GM19438 (cell line): Measurements from ENCODE around the gene MYRFL.
"Not testable (repeated sequence)": the region's sequence is repeated elsewhere in the genome, so short reads cannot be mapped to it uniquely, and the experiment has no call there.

Experiments used
- ATAC-seq: cut with Tn5 transposase; IDR thresholded peaks from one replicate; pipeline ENCODE4 v1.9.1; 2021; ENCODE audit warnings: low read depth; ENCODE audit not compliant: unreplicated experiment

MYRFL gene

GRCh38 chr12:69824966-69825560 is at the start of gene MYRFL:
Gene MYRFL (plus strand): TSS chr12:69825227. CDS start chr12:69825518, 291 bp downstream.
- ATAC-seq = no peak

GRCh38 chr12:69779928-69780327 is 45.1 kb upstream of the MYRFL start:
- ATAC-seq = no peak

DNA sequence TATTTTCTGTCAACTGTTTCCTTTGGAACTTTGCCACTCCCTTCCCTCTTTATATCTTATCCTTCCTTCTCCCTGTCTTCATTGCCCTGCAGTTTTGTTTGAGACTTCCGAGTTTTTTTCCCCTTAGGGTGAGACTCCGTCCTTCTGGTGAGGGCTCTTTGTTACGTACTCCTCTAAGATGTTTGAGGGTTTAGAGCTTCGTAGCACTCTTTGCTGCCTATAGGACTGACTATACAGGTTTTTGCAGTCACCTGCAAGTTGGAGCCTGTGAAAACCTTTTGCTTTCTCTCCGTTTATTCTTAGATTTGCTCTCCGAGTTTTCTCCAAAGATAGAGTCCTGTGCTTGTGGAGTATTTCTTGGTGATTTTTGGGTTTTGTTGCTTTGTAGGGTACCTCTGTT is 41.7 kb upstream of the MYRFL start:
- ATAC-seq = no peak

- no peak for ATAC-seq
Measured at GRCh38 chr12:69789351-69789750, 35.7 kb upstream of the MYRFL start.

GRCh38 chr12:69792533-69792932 is 32.5 kb upstream of the MYRFL start:
- ATAC-seq = no peak

DNA sequence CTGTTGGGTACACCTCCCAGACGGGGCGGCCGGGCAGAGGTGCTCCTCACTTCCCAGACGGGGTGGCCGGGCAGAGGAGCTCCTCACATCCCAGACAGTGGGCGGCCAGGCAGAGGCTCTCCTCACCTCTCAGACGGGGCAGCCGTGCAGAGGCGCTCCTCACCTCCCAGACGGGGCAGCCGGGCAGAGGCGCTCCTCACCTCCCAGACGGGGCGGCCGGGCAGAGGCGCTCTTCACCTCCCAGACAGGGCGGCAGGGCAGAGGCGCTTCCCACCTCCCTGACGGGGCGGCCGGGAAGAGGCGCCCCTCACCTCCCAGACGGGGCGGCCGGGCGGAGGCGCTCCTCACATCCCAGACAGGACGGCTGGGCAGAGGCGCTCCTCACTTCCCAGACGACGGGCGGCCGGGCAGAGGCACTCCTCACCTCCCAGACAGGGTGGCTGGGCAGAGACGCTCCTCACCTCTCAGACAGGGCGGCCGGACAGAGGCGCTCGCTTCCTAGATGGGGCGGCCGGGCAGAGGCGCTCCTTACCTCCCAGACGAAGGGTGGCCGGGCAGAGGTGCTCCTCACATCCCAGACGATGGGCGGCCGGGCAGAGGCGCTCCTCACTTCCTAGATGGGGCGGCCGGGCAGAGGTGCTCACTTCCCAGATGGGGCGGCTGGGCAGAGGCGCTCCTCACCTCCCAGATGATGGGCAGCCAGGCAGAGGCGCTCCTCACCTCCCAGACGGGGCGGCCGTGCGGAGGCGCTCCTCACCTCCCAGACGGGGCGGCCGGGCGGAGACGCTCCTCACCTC is 17.7 kb upstream of the MYRFL start:
- ATAC-seq = not testable (repeated sequence)

- ATAC-seq = no peak
Measured at GRCh38 chr12:69810870-69811498, 14.0 kb upstream of the MYRFL start.

DNA sequence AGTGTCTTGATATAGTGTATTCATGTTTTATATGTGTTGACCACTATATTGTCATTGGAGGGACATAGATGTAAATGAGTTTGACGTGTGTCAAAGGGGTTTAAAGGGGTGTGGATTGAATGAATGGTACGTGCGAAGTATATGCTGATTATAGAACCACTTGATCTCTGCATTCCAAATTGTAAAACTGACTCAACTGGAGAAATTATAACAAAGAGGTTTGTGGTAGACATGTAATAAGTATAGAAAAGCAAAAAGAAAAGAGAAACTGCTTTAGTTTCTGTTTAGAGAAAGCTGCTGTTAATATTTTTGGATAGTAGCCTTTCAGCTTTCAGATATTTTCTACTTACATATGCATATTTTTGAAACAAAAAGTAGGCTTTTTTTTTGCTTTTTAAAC is 8.9 kb upstream of the MYRFL start:
- ATAC-seq = no peak

- no peak for ATAC-seq
Measured at GRCh38 chr12:69821032-69821455, 4.0 kb upstream of the MYRFL start.

DNA sequence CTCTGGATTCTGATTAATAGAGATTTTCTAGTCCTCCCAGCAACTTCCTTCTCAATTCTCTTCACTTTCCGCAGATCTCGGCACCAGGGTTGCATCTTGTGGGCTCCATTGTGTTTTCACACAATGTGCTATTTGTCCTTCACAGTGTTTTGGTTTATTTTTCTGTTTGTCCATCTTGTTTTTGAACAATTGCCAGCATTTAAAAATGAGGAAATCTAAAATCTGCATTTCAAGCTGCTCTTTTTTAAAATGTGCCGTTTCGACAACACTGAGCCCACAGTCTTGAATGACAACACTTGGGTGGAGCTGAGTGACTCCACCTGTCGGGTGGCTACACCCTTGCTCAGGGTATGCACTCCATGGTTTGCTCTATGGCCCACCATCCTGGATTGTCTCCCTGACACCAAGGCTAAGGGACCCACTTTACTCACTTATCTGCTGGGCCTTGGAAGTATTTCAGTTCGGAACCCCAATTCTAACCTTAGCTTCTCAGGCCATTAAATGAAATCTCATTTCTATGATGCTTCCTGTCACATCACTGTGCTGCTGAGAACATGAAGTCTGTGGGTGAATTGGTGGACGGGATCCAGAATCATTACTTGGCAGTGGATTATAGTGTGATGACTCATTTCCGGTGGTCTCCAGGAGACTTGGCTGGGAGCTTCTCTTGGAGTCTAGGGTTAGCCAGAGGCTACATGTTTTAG is 3.4 kb upstream of the MYRFL start:
- ATAC-seq = no peak

- ATAC-seq = no peak
Measured at GRCh38 chr12:69822201-69822860, 2.7 kb upstream of the MYRFL start.

DNA sequence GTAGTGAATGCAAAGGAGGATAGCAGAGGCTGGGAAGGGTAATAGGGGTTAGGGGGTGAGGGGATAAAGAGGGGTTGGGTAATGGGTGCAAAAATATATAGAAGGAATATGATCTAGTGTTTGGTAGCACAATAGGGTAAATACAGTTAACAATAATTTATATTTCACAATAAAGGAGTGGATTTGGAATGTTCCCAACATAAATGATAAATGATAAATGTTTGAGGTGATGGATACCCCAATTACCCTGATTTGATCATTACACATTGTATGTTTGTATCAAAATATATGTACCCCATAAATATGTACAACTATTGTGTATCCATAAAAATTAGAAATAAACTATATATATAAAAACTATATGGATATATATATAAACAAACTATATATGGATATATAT is 999 bp upstream of the MYRFL start:
- ATAC-seq = no peak

- no peak for ATAC-seq
Measured at GRCh38 chr12:69828897-69829296, 3.9 kb downstream of the MYRFL start.

DNA sequence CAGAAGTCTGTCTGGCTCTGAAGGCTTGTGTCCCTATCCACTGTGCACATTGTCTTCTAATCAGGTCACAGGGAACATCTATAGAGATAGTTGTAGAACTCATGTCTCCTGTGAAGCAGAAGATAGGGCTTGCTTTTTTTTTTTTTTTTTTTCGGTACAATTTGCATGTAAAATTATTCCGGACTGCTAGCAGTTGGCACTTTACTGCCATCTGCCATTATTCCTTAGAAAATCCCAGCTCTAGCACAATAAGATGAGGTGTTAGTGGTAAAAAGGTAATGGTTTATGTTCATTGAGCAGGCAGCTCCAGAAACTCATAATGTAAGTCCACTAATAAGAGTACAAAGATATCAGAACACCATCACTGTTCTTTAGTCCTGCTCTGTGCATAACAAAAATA is 8.7 kb downstream of the MYRFL start:
- no peak for ATAC-seq

GRCh38 chr12:69834147-69834546 is 9.1 kb downstream of the MYRFL start:
- no peak for ATAC-seq

DNA sequence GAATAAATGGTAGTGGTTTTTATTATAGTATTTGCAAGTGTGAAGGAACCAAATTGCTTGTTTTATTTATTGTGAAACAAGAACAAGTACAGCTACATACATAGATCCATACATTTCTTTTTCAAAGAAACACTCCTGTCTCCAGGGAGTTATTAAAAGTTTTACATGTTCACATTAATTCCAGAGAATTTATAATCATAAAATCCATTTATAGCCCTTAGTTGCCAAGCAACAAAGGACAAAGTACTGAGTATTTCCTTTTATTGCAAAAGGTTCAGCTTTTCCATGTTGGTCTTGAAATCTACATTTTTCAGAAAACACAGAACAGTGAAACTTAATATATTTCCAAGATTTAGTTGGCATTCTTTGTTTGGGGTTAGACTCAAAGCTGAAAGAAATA is 9.5 kb downstream of the MYRFL start:
- no peak for ATAC-seq

- no peak for ATAC-seq
Measured at GRCh38 chr12:69835081-69835480, 10.1 kb downstream of the MYRFL start.

GRCh38 chr12:69836015-69836414 is 11.0 kb downstream of the MYRFL start:
- ATAC-seq = no peak

- ATAC-seq = no peak
Measured at GRCh38 chr12:69837191-69837590, 12.2 kb downstream of the MYRFL start.

DNA sequence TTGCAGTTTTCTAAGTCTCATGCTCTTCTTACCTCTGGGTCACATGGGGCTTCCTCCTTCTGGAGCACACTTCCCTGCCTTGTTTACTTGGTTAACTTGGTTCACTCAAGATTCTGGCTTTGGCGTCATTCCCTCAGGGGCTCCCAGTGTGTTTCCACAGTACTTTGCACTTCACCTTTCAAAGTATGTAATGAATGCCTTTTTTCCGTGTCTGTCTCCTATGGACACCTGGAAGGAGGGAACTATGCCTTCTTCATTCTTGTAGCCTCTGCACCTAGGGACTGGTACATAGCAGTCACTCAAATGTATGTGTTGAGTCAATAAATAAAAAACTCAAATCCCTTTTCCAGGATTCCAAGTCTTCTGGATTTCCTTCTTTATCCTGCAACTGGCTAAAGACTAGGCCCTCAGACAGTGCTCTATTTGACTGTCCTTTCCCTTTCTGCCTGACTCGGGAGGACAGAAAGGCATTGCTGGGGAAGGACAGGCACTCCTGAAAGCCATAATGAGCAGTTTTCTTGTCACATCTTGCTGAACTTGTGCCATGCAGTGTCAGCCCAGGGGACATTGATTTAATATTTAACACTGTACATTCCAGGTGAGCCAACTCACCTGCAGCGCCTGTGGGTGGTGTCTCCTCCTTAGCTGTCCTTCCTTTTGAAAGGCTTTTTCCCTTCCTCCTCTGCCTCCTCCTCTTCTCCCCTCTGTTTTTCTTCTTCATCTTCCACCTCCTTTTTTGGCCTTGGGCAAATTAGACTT is 12.8 kb downstream of the MYRFL start:
- no peak for ATAC-seq
